ENCODE data around the gene ZNF423.
A peak's percentile ranks its signal among the peaks of the same experiment; 100 is the strongest.

The ZNF423 gene

GRCh38 chr16:49754495-49755312 is 101.2 kb downstream of the ZNF423 start:
- ChIA-PET POLR2A (no interaction called here), CTCF (interaction anchor here (1.6 kb wide), 2 partner anchors 9 to 13 kb away, joined by 3 read pairs; no protein-coding TSS in a partner anchor)
- peak overlapping the region; percentile 37 for H3K4me3 ChIP-seq (ENCODE audit: low read depth, low read length)
- DNase-seq (ENCODE audit: low read depth, low spot score), result no peak
- no peak for TF ChIP-seq CTCF (IDR thresholded peaks at IDR 0.05; ENCODE audit: insufficient read depth, low read length, missing control alignments)

- POLR2A ChIA-PET, result no interaction called here
- CTCF ChIA-PET, result no interaction called here
Observed at GRCh38 chr16:49750341-49751000, 105.4 kb downstream of the ZNF423 start.

GRCh38 chr16:49749816-49750215 is 106.1 kb downstream of the ZNF423 start:
- POLR2A ChIA-PET, result no interaction called here
- TF ChIP-seq CTCF (IDR thresholded peaks at IDR 0.05; ENCODE audit: insufficient read depth, low read length, missing control alignments), result no peak
- H3K4me3 ChIP-seq (ENCODE audit: low read depth, low read length), result no peak overlapping the region
- DNase-seq (ENCODE audit: low read depth, low spot score), result no peak
- CTCF ChIA-PET, result no interaction called here

More at GRCh38 chr16:49750341-49751000, 105.4 kb downstream of the ZNF423 start:
- TF ChIP-seq CTCF (IDR thresholded peaks at IDR 0.05; ENCODE audit: insufficient read depth, low read length, missing control alignments), result no peak
- H3K4me3 ChIP-seq (ENCODE audit: low read depth, low read length), result no peak overlapping the region
- no peak for DNase-seq (ENCODE audit: low read depth, low spot score)

- DNase-seq (ENCODE audit: low read depth, low spot score), result no peak
- H3K4me3 ChIP-seq (ENCODE audit: low read depth, low read length), result no peak overlapping the region
- CTCF ChIA-PET, result no interaction called here
- POLR2A ChIA-PET, result no interaction called here
- TF ChIP-seq CTCF (IDR thresholded peaks at IDR 0.05; ENCODE audit: insufficient read depth, low read length, missing control alignments), result no peak
Observed at GRCh38 chr16:49748322-49748721, 107.6 kb downstream of the ZNF423 start.

- CTCF ChIA-PET, result no interaction called here
- POLR2A ChIA-PET, result no interaction called here
- DNase-seq (ENCODE audit: low read depth, low spot score), result no peak
- no peak overlapping the region for H3K4me3 ChIP-seq (ENCODE audit: low read depth, low read length)
- no peak for TF ChIP-seq CTCF (IDR thresholded peaks at IDR 0.05; ENCODE audit: insufficient read depth, low read length, missing control alignments)
Observed at GRCh38 chr16:49747654-49748053, 108.3 kb downstream of the ZNF423 start.

GRCh38 chr16:49746545-49746944 is 109.4 kb downstream of the ZNF423 start:
- no peak for TF ChIP-seq CTCF (IDR thresholded peaks at IDR 0.05; ENCODE audit: insufficient read depth, low read length, missing control alignments)
- DNase-seq (ENCODE audit: low read depth, low spot score), result no peak
- ChIA-PET CTCF (no interaction called here), POLR2A (no interaction called here)
- no peak overlapping the region for H3K4me3 ChIP-seq (ENCODE audit: low read depth, low read length)

Measured in AG04449 (cell line).